Lung (tissue), 12 donors: ENCODE data around the gene ABLIM2. TPM values are rescaled to one million over a fixed set of nuclear protein-coding genes. Genes with fewer than 3 reads are reported as not detected.

Experiments used
- ATAC-seq: fragments of 200-7000 bp; cut with Tn5 transposase; one replicate; pipeline ENCODE4 v1.9.1; 2020; ENCODE audit warnings: moderate number of reproducible peaks; ENCODE audit not compliant: insufficient read depth, low FRiP score
- DNase-seq, 3 donors: peaks; one replicate each; pipeline ENCODE4 v3.0.0-alpha.2; 2013 to 2017
- H3K27ac ChIP-seq, 2 donors: one replicate each; pipeline ENCODE4 v1.5.1; 2013; ENCODE audit warnings: mild to moderate bottlenecking in 2 of 2, moderate library complexity in 2 of 2, control low read depth in 1 of 2, inconsistent platforms in 1 of 2, low read depth in 1 of 2, low read length in 1 of 2
- H3K27me3 ChIP-seq, 3 donors: one replicate each; pipeline ENCODE4 v1.5.1; 2013; ENCODE audit warnings: low read length in 2 of 3; ENCODE audit not compliant: control insufficient read depth in 3 of 3, insufficient read depth in 3 of 3
- H3K36me3 ChIP-seq, 4 donors: one replicate each; pipeline ENCODE4 v1.5.1; 2013; ENCODE audit warnings: low read length in 4 of 4, mild to moderate bottlenecking in 1 of 4, moderate library complexity in 1 of 4; ENCODE audit not compliant: control insufficient read depth in 4 of 4, insufficient read depth in 4 of 4
- H3K4me1 ChIP-seq, 5 donors: one replicate each; pipeline ENCODE4 v1.5.1; 2013; ENCODE audit warnings: low read length in 5 of 5, mild to moderate bottlenecking in 2 of 5, moderate library complexity in 1 of 5; ENCODE audit not compliant: control insufficient read depth in 5 of 5, insufficient read depth in 5 of 5
- H3K4me3 ChIP-seq: one replicate; pipeline ENCODE4 v1.5.1; 2013; ENCODE audit warnings: mild to moderate bottlenecking, control low read depth, moderate library complexity
- H3K9ac ChIP-seq, 2 donors: one replicate each; pipeline ENCODE4 v1.5.1; 2013; ENCODE audit warnings: low read length in 2 of 2, control low read depth in 1 of 2; ENCODE audit not compliant: insufficient read depth in 1 of 2
- H3K9me3 ChIP-seq, 4 donors: one replicate each; pipeline ENCODE4 v1.5.1; 2013; ENCODE audit warnings: low read length in 3 of 4, mild to moderate bottlenecking in 1 of 4, moderate library complexity in 1 of 4; ENCODE audit not compliant: control insufficient read depth in 4 of 4, insufficient read depth in 3 of 4
- WGBS, 2 donors: extraction: QIAGEN DNeasy Blood & Tissue Kit; methylation state at CpG; one replicate each; pipeline ENCODE4 v1.1.7; 2013; 5-methylcytosine and 5-hydroxymethylcytosine counted together
- polyA plus RNA-seq, 2 donors: library from polyadenylated mRNA; stranded (reverse); fragments of 200-250 nt; gene quantifications; one replicate each; pipeline ENCODE4 v1.2.1, GENCODE V29; 2013
- total RNA-seq, 2 donors: library from RNA; depleted of rRNA in 1 of 2; stranded (reverse); fragments of >200 nt in 1 of 2; gene quantifications; one replicate each; pipeline ENCODE4 v1.2.1, GENCODE V29; 2014 to 2021
- TF ChIP-seq, protein P1 (sequence below): IDR thresholded peaks from 2 replicates; pipeline ENCODE4 v1.5.1; 2012; ENCODE audit warnings: mild to moderate bottlenecking; ENCODE audit errors: control extremely low read depth, extremely low read depth
- donor health status: control.
- donor health status: control.
- donor health status: Bipolar disorder and iron deficiency.
- donor health status: healthy.
- donor health status: DM: yes; HTN: yes; CAD: no.

The ABLIM2 gene
- total and polyA plus RNA-seq, 4 donors, result 1.7 to 10.9 (median 5.2) TPM

DNA sequence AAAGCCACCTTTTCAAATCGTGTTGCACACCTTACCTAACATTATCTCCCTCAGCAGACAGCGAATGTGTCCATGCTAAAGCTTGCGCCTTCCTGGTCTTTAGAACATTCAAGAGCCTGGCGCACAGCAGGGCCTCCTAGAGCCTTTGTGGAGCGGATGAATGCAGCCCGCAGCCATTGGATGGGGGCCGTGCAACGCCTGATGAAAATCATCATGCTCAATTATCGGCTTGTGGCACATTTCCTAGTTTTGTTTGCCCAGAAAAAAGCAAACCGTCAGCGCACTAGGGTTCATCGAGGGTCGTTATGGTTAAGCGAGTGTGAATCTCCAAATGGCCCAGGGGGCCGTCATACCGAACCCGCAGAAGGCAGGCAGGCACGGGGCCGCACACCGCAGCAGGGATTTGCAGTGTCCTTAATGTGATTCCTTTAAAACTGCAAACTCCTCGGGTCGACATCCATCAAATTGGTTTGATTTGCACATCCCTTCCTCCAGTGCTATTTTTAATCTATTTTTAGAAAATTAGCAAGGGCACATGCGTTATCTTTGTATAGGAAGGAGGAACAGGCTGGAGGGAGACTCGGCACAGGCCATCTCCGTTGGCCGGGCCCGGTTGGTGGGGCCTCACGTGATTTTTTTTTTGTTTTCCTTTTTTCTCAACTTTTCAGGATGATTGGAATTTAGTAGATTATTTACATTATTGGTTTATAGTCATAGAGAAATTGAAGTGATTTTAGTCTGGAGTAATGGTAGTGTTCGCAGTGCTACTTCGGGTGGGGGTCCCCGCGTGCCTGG is 53.1 kb downstream of the ABLIM2 start:
- 83 to 85% methylated on average over 32 of the region's 32 CpGs for WGBS, 2 donors
- Histone ChIP-seq H3K9me3 (peaks cover 0 to 8% (median 0%) of the 10 kb centered on the region in 4 donors), H3K27ac (no peak overlapping the region), H3K9ac (no peak overlapping the region), H3K4me1 (no peaks in the 10 kb centered on the region), H3K4me3 (no peak overlapping the region), H3K36me3 (no peaks in the 10 kb centered on the region), H3K27me3 (no peaks in the 10 kb centered on the region)
- DNase-seq, result no peak
- TF ChIP-seq, protein P1, sequence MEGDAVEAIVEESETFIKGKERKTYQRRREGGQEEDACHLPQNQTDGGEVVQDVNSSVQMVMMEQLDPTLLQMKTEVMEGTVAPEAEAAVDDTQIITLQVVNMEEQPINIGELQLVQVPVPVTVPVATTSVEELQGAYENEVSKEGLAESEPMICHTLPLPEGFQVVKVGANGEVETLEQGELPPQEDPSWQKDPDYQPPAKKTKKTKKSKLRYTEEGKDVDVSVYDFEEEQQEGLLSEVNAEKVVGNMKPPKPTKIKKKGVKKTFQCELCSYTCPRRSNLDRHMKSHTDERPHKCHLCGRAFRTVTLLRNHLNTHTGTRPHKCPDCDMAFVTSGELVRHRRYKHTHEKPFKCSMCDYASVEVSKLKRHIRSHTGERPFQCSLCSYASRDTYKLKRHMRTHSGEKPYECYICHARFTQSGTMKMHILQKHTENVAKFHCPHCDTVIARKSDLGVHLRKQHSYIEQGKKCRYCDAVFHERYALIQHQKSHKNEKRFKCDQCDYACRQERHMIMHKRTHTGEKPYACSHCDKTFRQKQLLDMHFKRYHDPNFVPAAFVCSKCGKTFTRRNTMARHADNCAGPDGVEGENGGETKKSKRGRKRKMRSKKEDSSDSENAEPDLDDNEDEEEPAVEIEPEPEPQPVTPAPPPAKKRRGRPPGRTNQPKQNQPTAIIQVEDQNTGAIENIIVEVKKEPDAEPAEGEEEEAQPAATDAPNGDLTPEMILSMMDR, result no peak
- no peak for ATAC-seq

DNA sequence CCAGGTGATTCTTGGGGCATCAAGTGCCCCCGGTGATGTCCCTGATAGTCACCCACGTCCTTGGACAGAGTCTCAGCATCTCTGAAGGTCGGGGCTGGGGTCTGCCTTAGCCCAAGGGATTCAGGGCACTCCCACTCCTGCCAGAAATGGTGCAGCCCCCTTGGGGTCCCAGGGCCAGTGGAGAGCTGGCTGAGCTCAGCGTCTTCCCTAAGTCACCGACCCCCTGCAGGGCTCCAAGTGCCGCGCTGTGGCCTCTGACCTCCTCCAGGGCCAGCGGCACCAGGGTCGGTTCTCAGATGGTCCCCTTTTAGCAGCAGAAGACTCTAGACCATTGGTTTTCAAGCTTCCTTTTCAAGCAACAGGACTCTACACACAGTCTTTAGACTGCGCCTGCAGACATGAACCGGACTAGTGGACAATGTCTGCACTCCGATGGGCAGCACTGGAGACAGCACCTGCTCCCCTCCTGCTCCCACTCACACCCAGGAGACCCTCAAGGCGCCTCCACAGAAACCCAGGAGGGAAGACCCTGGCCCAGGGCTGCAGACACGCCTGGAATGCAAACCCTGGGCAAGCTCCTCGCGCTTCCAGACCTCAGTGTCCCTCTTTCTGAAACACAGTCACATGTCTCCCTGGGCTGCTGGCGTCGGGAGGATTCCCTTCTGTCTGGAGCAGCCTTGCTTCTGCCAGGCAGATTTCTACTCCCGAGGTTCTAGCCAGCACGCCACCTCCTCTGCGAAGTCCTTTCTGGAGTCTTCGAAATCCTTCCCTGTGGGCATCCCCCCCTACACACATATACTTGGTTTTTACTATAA is 53.9 kb downstream of the ABLIM2 start:
- WGBS, 2 donors, result 77 to 78% methylated on average over 22 of the region's 22 CpGs
- Histone ChIP-seq H3K27me3 (no peaks in the 10 kb centered on the region), H3K4me1 (no peaks in the 10 kb centered on the region), H3K36me3 (no peaks in the 10 kb centered on the region), H3K9ac (no peak overlapping the region), H3K4me3 (no peak overlapping the region), H3K9me3 (peaks cover 0 to 8% (median 0%) of the 10 kb centered on the region in 4 donors), H3K27ac (no peak overlapping the region)
- TF ChIP-seq, protein P1, result no peak
- no peak for ATAC-seq
- DNase-seq, result no peak

DNA sequence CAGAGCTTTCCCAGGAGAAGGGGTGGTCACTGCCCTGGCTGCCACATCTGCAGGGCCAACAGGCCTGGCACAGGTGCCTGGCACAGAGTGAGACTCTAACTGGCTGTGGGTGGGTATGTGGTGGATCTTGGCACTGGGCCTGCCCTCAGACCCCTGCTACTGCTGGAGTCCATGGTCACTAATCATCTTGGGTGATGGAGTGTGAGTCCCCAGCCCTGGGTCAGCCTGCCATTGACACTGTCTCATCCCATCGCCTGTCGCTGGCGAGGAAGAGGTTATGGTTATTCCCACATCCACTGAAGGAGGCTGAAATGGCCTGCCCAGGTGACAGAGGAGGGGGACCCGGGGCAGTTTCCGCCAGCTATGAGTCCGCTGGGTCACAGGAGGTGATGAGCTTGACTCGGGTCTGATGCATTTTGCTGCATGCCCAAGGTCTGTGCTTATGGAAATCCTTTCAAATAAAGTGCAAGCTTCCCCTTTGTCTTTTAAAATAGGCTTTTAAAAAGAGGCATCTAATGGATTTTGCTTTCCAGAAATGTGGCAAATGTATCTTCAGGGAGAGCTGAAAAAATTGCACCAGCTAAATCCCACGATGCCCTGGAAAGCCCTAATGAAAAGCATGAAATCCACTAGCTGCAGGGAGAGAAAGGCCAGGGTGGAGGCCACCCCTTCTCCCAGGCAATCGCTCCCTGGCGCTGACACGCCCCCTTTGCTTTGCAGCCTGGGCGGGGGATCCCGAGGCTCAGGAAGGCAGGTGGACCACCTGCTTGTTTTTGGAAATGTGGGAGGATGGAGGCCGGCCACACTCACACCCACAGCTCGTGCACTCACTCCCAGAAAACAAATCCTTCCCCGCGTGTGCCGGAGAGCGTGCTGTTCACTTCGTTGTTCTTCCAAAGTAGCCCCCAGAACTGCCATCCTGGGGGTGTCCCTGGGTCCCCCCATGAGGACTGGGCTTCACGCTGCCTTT is 54.9 kb downstream of the ABLIM2 start:
- no peak overlapping the region for H3K9ac ChIP-seq
- no peak for DNase-seq

More for the DNA sequence above, 54.9 kb downstream of the ABLIM2 start:
- ATAC-seq, result no peak
- TF ChIP-seq, protein P1, result no peak
- no peak overlapping the region for H3K4me3 ChIP-seq
- H3K27ac ChIP-seq, result no peak overlapping the region
- H3K27me3 ChIP-seq, result no peaks in the 10 kb centered on the region
- H3K4me1 ChIP-seq, result no peaks in the 10 kb centered on the region
- H3K36me3 ChIP-seq, result no peaks in the 10 kb centered on the region
- 62 to 75% methylated on average over 21 of the region's 21 CpGs for WGBS, 2 donors
- H3K9me3 ChIP-seq, result peaks cover 0 to 8% (median 0%) of the 10 kb centered on the region in 4 donors
